Parathyroid adenoma (tissue), 2 donors: ENCODE results near the gene EFHB.
"Not testable (repeated sequence)": the region's sequence is repeated elsewhere in the genome, so short reads cannot be mapped to it uniquely, and the experiment has no call there.

Experiments used
- H2AFZ ChIP-seq: fragments of 300-600 bp; sonication (generic); one replicate; pipeline ENCODE4 v1.7.0; 2017; ENCODE audit warnings: antibody characterized with exemption, mild to moderate bottlenecking
- H3K27ac ChIP-seq: fragments of 300-600 bp; sonication (generic); one replicate; pipeline ENCODE4 v1.7.0; 2017
- H3K27me3 ChIP-seq: fragments of 300-600 bp; sonication (generic); one replicate; pipeline ENCODE4 v1.7.0; 2017; ENCODE audit warnings: low read length; ENCODE audit not compliant: control insufficient read depth, insufficient read depth
- H3K36me3 ChIP-seq: fragments of 300-600 bp; sonication (generic); one replicate; pipeline ENCODE4 v1.7.0; 2017; ENCODE audit warnings: low read length; ENCODE audit not compliant: control insufficient read depth, insufficient read depth
- H3K4me1 ChIP-seq: fragments of 300-600 bp; sonication (generic); one replicate; pipeline ENCODE4 v1.7.0; 2017; ENCODE audit warnings: control low read depth
- H3K4me2 ChIP-seq: fragments of 300-600 bp; sonication (generic); one replicate; pipeline ENCODE4 v1.7.0; 2017; ENCODE audit warnings: low read length
- H3K4me3 ChIP-seq: fragments of 300-600 bp; sonication (generic); one replicate; pipeline ENCODE4 v1.7.0; 2017; ENCODE audit warnings: low read depth, low read length
- H3K79me2 ChIP-seq: fragments of 300-600 bp; sonication (generic); one replicate; pipeline ENCODE4 v1.7.0; 2017; ENCODE audit warnings: control low read depth
- H3K9ac ChIP-seq: fragments of 300-600 bp; sonication (generic); one replicate; pipeline ENCODE4 v1.7.0; 2017; ENCODE audit warnings: mild to moderate bottlenecking
- H3K9me3 ChIP-seq: fragments of 300-600 bp; sonication (generic); one replicate; pipeline ENCODE4 v1.7.0; 2017; ENCODE audit warnings: low read length; ENCODE audit not compliant: control insufficient read depth
- CTCF ChIP-seq: fragments of 300-600 bp; sonication (generic); IDR thresholded peaks from one replicate; pipeline ENCODE4 v1.7.0; 2017; ENCODE audit warnings: antibody characterized with exemption, mild to moderate bottlenecking
- donor health status: primary hyperparathyroidism.

The EFHB gene

GRCh38 chr3:19881852-19882251, 52.2 kb downstream of the EFHB start:
- TF ChIP-seq CTCF, result no peak
- H3K27ac ChIP-seq, result no peak overlapping the region
- no peak overlapping the region for H2AFZ ChIP-seq
- H3K4me2 ChIP-seq, result no peak overlapping the region
- H3K9me3 ChIP-seq, result no peaks in the 10 kb centered on the region
- H3K27me3 ChIP-seq, result no peaks in the 10 kb centered on the region
- no peaks in the 10 kb centered on the region for H3K36me3 ChIP-seq
- no peak overlapping the region for H3K4me3 ChIP-seq
- H3K9ac ChIP-seq, result no peak overlapping the region
- no peaks in the 10 kb centered on the region for H3K79me2 ChIP-seq
- H3K4me1 ChIP-seq, result no peaks in the 10 kb centered on the region

GRCh38 chr3:19881036-19881435, 53.0 kb downstream of the EFHB start:
- Histone ChIP-seq H3K9me3 (no peaks in the 10 kb centered on the region), H3K27ac (no peak overlapping the region), H2AFZ (no peak overlapping the region), H3K36me3 (no peaks in the 10 kb centered on the region), H3K4me3 (no peak overlapping the region), H3K4me2 (no peak overlapping the region), H3K9ac (no peak overlapping the region), H3K4me1 (no peaks in the 10 kb centered on the region), H3K79me2 (no peaks in the 10 kb centered on the region), H3K27me3 (no peaks in the 10 kb centered on the region)
- TF ChIP-seq CTCF, result no peak

GRCh38 chr3:19877656-19878055, 56.4 kb downstream of the EFHB start:
- H3K27me3 ChIP-seq, result no peaks in the 10 kb centered on the region
- H3K9me3 ChIP-seq, result no peaks in the 10 kb centered on the region
- no peak overlapping the region for H3K4me2 ChIP-seq
- H3K27ac ChIP-seq, result no peak overlapping the region
- no peak overlapping the region for H3K4me3 ChIP-seq
- no peak overlapping the region for H3K9ac ChIP-seq
- H3K4me1 ChIP-seq, result no peaks in the 10 kb centered on the region
- H2AFZ ChIP-seq, result no peak overlapping the region
- no peaks in the 10 kb centered on the region for H3K79me2 ChIP-seq
- no peak for TF ChIP-seq CTCF
- no peaks in the 10 kb centered on the region for H3K36me3 ChIP-seq

- peak; percentile 79 for TF ChIP-seq CTCF
- Histone ChIP-seq H3K36me3 (no peaks in the 10 kb centered on the region), H3K27ac (no peak overlapping the region), H3K9ac (no peak overlapping the region), H2AFZ (peak overlapping the region; percentile 27), H3K4me2 (no peak overlapping the region), H3K4me3 (no peak overlapping the region), H3K9me3 (no peaks in the 10 kb centered on the region), H3K27me3 (no peaks in the 10 kb centered on the region), H3K4me1 (no peaks in the 10 kb centered on the region), H3K79me2 (no peaks in the 10 kb centered on the region)
These were observed 67.2 kb downstream of the EFHB start for GRCh38 chr3:19866751-19867347.

- not testable (repeated sequence) for H3K9me3 ChIP-seq, H3K4me3 ChIP-seq, H3K4me2 ChIP-seq, H3K79me2 ChIP-seq, H3K36me3 ChIP-seq, H3K9ac ChIP-seq, H3K27ac ChIP-seq, H2AFZ ChIP-seq, H3K4me1 ChIP-seq, H3K27me3 ChIP-seq
These were observed 78.7 kb downstream of the EFHB start for GRCh38 chr3:19855318-19855717.

- H3K9ac ChIP-seq, H3K36me3 ChIP-seq, H3K4me1 ChIP-seq, H3K79me2 ChIP-seq, H2AFZ ChIP-seq, H3K27ac ChIP-seq, H3K4me2 ChIP-seq, H3K27me3 ChIP-seq, H3K9me3 ChIP-seq, H3K4me3 ChIP-seq: not testable (repeated sequence)
These were observed 87.4 kb downstream of the EFHB start for GRCh38 chr3:19846609-19847008.
